ENCODE measurements around the gene RANBP3L. TPM values are rescaled to one million over a fixed set of nuclear protein-coding genes. Genes with fewer than 3 reads are reported as not detected.

RANBP3L gene
- total RNA-seq, 1 donor from 2014 or later, result 0.13 TPM

GRCh38 chr5:36272136-36272690 lies 29.5 kb downstream of the RANBP3L start:
- peaks cover 2% of the 10 kb centered on the region for H3K4me1 Mint-ChIP-seq
- ATAC-seq (ENCODE audit: low read depth), result no peak
- no peak overlapping the region for H3K27ac Mint-ChIP-seq
- H3K36me3 Mint-ChIP-seq (ENCODE audit: low read depth), result no peaks in the 10 kb centered on the region
- intact Hi-C loops (cut with micrococcal nuclease), result no loop called here
- H3K4me3 Mint-ChIP-seq, result no peak overlapping the region
- CTCF ChIA-PET, result interaction anchor here (0.7 kb wide), 2 partner anchors 453 to 473 kb away, joined by 3 to 4 read pairs; no protein-coding TSS in a partner anchor
- no peaks in the 10 kb centered on the region for H3K27me3 Mint-ChIP-seq
- H3K9me3 Mint-ChIP-seq, result no peaks in the 10 kb centered on the region
- DNase-seq, result no peak
- no peak for TF ChIP-seq CTCF (IDR thresholded peaks at IDR 0.05)
- POLR2A ChIA-PET, result no interaction called here

GRCh38 chr5:36270876-36271575 lies 30.7 kb downstream of the RANBP3L start:
- no peak for DNase-seq
- ATAC-seq (ENCODE audit: low read depth), result no peak
- intact Hi-C loops (cut with micrococcal nuclease), result no loop called here
- Mint-ChIP-seq H3K9me3 (no peaks in the 10 kb centered on the region), H3K4me1 (no peaks in the 10 kb centered on the region), H3K27ac (no peak overlapping the region), H3K4me3 (no peak overlapping the region), H3K27me3 (no peaks in the 10 kb centered on the region), H3K36me3 (ENCODE audit: low read depth) (no peaks in the 10 kb centered on the region)
- ChIA-PET POLR2A (no interaction called here), CTCF (no interaction called here)
- no peak for TF ChIP-seq CTCF (IDR thresholded peaks at IDR 0.05)

- ChIA-PET CTCF (no interaction called here), POLR2A (no interaction called here)
- ATAC-seq (ENCODE audit: low read depth) (no peak), DNase-seq (no peak)
- H3K9me3 Mint-ChIP-seq, result no peaks in the 10 kb centered on the region
- no peaks in the 10 kb centered on the region for H3K4me1 Mint-ChIP-seq
- no peaks in the 10 kb centered on the region for H3K27me3 Mint-ChIP-seq
- TF ChIP-seq CTCF (IDR thresholded peaks at IDR 0.05), result no peak
- no peaks in the 10 kb centered on the region for H3K36me3 Mint-ChIP-seq (ENCODE audit: low read depth)
- no peak overlapping the region for H3K4me3 Mint-ChIP-seq
- no peak overlapping the region for H3K27ac Mint-ChIP-seq
- intact Hi-C loops (cut with micrococcal nuclease), result no loop called here
These were observed 31.5 kb downstream of the RANBP3L start for GRCh38 chr5:36270175-36270574.

GRCh38 chr5:36269478-36269877 lies 32.2 kb downstream of the RANBP3L start:
- H3K36me3 Mint-ChIP-seq (ENCODE audit: low read depth), result no peaks in the 10 kb centered on the region
- TF ChIP-seq CTCF (IDR thresholded peaks at IDR 0.05), result no peak
- ChIA-PET POLR2A (no interaction called here), CTCF (interaction anchor here (1.0 kb wide), 1 partner anchor 9 kb away, joined by 4 read pairs; no protein-coding TSS in a partner anchor)
- no peak for ATAC-seq (ENCODE audit: low read depth)
- no peaks in the 10 kb centered on the region for H3K27me3 Mint-ChIP-seq
- DNase-seq, result no peak
- H3K4me1 Mint-ChIP-seq, result no peaks in the 10 kb centered on the region
- H3K9me3 Mint-ChIP-seq, result no peaks in the 10 kb centered on the region
- intact Hi-C loops (cut with micrococcal nuclease), result no loop called here
- no peak overlapping the region for H3K27ac Mint-ChIP-seq
- H3K4me3 Mint-ChIP-seq, result no peak overlapping the region

DNA sequence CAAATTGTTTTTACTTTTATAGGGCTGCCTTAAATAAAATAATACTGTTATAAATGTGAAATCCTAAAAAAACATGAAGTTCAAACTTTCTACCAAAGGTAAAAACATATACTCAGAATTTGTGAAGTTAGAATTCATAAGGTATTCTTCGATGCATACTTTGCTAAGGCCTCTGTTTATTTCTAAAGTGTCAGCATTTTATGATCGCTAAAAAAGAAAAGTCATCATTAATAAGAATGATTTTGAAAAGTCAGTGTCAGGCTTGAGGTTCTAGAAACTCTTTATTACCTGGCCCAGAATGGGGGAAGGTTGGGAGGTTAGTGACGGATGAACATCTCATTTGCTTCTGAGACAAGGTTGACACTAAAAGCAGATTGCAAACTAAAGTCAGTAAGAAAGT lies 33.8 kb downstream of the RANBP3L start:
- H3K27ac Mint-ChIP-seq, result no peak overlapping the region
- no peak overlapping the region for H3K4me3 Mint-ChIP-seq

More for the DNA sequence above, 33.8 kb downstream of the RANBP3L start:
- CTCF ChIA-PET, result interaction anchor here (0.7 to 1.7 kb wide), 3 partner anchors 239 to 425 kb away, joined by 4 to 7 read pairs (median 4); no protein-coding TSS in a partner anchor
- ATAC-seq (ENCODE audit: low read depth) (no peak), DNase-seq (no peak)
- H3K27me3 Mint-ChIP-seq, result no peaks in the 10 kb centered on the region
- no peak for TF ChIP-seq CTCF (IDR thresholded peaks at IDR 0.05)
- intact Hi-C loops (cut with micrococcal nuclease), result no loop called here
- H3K4me1 Mint-ChIP-seq, result no peaks in the 10 kb centered on the region
- no peaks in the 10 kb centered on the region for H3K9me3 Mint-ChIP-seq
- no peaks in the 10 kb centered on the region for H3K36me3 Mint-ChIP-seq (ENCODE audit: low read depth)
- POLR2A ChIA-PET, result no interaction called here

All from activated B cell treated with CpG ODN at 0.5 μM for 24 hours (primary cell).